SU-DHL-6 (cell line): ENCODE results near the gene FARP2.

Experiments used
- H2AFZ ChIP-seq: fragments of 200-600 bp; sonication (generic); 2 replicates; pipeline ENCODE4 v1.6.1; 2014; ENCODE audit warnings: low read depth, mild to moderate bottlenecking, moderate library complexity, mixed read lengths, antibody characterized with exemption, low read length; ENCODE audit not compliant: severe bottlenecking
- H3F3A ChIP-seq: fragments of 200-600 bp; shearing (Covaris generic); 2 replicates; pipeline ENCODE4 v1.6.0; 2016; ENCODE audit warnings: antibody characterized with exemption, mild to moderate bottlenecking; ENCODE audit not compliant: insufficient read depth
- H3K27ac ChIP-seq: fragments of 200-600 bp; sonication (generic); 2 replicates; pipeline ENCODE4 v1.5.1; 2016; ENCODE audit warnings: low read depth, mild to moderate bottlenecking, low read length, moderate library complexity, mixed read lengths
- H3K27me3 ChIP-seq: fragments of 200-600 bp; sonication (generic), shearing (Covaris generic); 2 replicates; pipeline ENCODE4 v1.6.0; 2014; ENCODE audit warnings: mild to moderate bottlenecking, low read length
- H3K36me3 ChIP-seq: fragments of 200-600 bp; sonication (generic); 2 replicates; pipeline ENCODE4 v1.6.1; 2014; ENCODE audit warnings: mild to moderate bottlenecking, low read length, mixed read lengths
- H3K4me2 ChIP-seq: fragments of 300-600, 200-600 bp; shearing (Covaris generic), sonication (generic); 2 replicates; pipeline ENCODE4 v1.6.0; 2014; ENCODE audit warnings: low read length, low read depth, mild to moderate bottlenecking; ENCODE audit not compliant: poor library complexity, severe bottlenecking
- H3K4me3 ChIP-seq: fragments of 200-600 bp; sonication (generic); 2 replicates; pipeline ENCODE4 v1.5.1; 2014; ENCODE audit warnings: antibody characterized with exemption, low read length, mild to moderate bottlenecking, mixed read lengths; ENCODE audit not compliant: insufficient read depth, poor library complexity, severe bottlenecking
- H3K79me2 ChIP-seq: fragments of 200-600 bp; sonication (generic); 2 replicates; pipeline ENCODE4 v1.6.1; 2014; ENCODE audit warnings: mild to moderate bottlenecking, low read length, moderate library complexity; ENCODE audit not compliant: insufficient read depth
- H3K9ac ChIP-seq: fragments of 200-600 bp; sonication (generic); 2 replicates; pipeline ENCODE4 v1.7.0; 2014; ENCODE audit warnings: mild to moderate bottlenecking, low read length
- H3K9me2 ChIP-seq: fragments of 200-600 bp; sonication (generic); replicated peaks from 2 replicates; pipeline ENCODE4 v1.6.1; 2014; ENCODE audit warnings: low read length; ENCODE audit not compliant: insufficient read depth
- H3K9me3 ChIP-seq: fragments of 200-600 bp; sonication (generic); 2 replicates; pipeline ENCODE4 v1.6.1; 2014; ENCODE audit warnings: low read length, mixed read lengths; ENCODE audit not compliant: insufficient read depth
- H4K20me1 ChIP-seq: fragments of 200-600 bp; sonication (generic); 2 replicates; pipeline ENCODE4 v1.6.1; 2014; ENCODE audit warnings: low read depth, mild to moderate bottlenecking, antibody characterized with exemption, low read length, moderate library complexity, mixed read lengths
- EZH2phosphoT487 ChIP-seq: fragments of 200-600 bp; sonication (generic), shearing (Covaris generic); conservative IDR thresholded peaks from 2 replicates; pipeline ENCODE4 v1.6.1; 2018; ENCODE audit warnings: mild to moderate bottlenecking, antibody characterized with exemption, low read length, moderate library complexity, mixed read lengths
- TF ChIP-seq, protein P1 (sequence below): fragments of 200-600 bp; sonication (generic); IDR thresholded peaks from one replicate; pipeline ENCODE4 v1.5.1; 2017; ENCODE audit warnings: antibody characterized with exemption, mild to moderate bottlenecking, low read length, moderate library complexity; ENCODE audit not compliant: insufficient read depth, poor library complexity, severe bottlenecking

FARP2 gene

GRCh38 chr2:241350878-241351639, 5.0 kb upstream of the FARP2 start:
- Histone ChIP-seq H3K36me3 (peaks cover 57% of the 10 kb centered on the region), H3K27ac (no peak overlapping the region), H3K9me2 (no peaks in the 10 kb centered on the region), H4K20me1 (peaks cover 5% of the 10 kb centered on the region; the same call in 1 of the 2 replicates), H3K27me3 (no peaks in the 10 kb centered on the region), H3K79me2 (no peaks in the 10 kb centered on the region), H3F3A (peaks cover 33% of the 10 kb centered on the region), H3K9me3 (no peaks in the 10 kb centered on the region), H3K9ac (no peak overlapping the region), H2AFZ (no peak overlapping the region), H3K4me2 (no peak overlapping the region), H3K4me3 (no peak overlapping the region)
- TF ChIP-seq, protein P1, sequence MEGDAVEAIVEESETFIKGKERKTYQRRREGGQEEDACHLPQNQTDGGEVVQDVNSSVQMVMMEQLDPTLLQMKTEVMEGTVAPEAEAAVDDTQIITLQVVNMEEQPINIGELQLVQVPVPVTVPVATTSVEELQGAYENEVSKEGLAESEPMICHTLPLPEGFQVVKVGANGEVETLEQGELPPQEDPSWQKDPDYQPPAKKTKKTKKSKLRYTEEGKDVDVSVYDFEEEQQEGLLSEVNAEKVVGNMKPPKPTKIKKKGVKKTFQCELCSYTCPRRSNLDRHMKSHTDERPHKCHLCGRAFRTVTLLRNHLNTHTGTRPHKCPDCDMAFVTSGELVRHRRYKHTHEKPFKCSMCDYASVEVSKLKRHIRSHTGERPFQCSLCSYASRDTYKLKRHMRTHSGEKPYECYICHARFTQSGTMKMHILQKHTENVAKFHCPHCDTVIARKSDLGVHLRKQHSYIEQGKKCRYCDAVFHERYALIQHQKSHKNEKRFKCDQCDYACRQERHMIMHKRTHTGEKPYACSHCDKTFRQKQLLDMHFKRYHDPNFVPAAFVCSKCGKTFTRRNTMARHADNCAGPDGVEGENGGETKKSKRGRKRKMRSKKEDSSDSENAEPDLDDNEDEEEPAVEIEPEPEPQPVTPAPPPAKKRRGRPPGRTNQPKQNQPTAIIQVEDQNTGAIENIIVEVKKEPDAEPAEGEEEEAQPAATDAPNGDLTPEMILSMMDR, result no peak
- no peak for TF ChIP-seq EZH2phosphoT487

DNA sequence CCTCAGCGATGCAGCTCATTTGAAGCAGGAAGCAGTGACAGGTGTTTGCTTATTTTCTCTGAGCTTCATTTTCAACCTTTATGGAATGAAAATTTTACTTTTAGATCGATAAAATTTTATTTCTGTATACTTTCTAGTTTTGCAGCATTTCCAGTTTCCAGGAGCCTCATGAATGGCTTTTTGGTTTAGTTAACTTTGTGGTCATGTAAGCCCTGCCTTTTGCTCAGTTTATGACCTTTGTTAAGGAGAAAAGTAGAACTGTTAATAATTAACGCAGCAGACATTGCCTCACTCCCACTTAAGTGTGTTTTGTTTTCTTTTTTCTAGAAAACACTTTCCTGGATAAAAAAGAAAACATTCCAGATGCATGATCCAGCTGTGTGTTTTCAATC, 4.4 kb upstream of the FARP2 start:
- peaks cover 33% of the 10 kb centered on the region for H3F3A ChIP-seq
- no peak overlapping the region for H3K27ac ChIP-seq
- no peak overlapping the region for H3K4me3 ChIP-seq
- H3K4me2 ChIP-seq, result no peak overlapping the region
- TF ChIP-seq EZH2phosphoT487, result no peak
- TF ChIP-seq, protein P1, result no peak
- no peaks in the 10 kb centered on the region for H3K27me3 ChIP-seq
- no peaks in the 10 kb centered on the region for H3K79me2 ChIP-seq
- no peaks in the 10 kb centered on the region for H3K9me2 ChIP-seq
- no peak overlapping the region for H3K9ac ChIP-seq
- no peak overlapping the region for H2AFZ ChIP-seq
- peaks cover 53% of the 10 kb centered on the region for H3K36me3 ChIP-seq
- peaks cover 5% of the 10 kb centered on the region; the same call in 1 of the 2 replicates for H4K20me1 ChIP-seq
- no peaks in the 10 kb centered on the region for H3K9me3 ChIP-seq

DNA sequence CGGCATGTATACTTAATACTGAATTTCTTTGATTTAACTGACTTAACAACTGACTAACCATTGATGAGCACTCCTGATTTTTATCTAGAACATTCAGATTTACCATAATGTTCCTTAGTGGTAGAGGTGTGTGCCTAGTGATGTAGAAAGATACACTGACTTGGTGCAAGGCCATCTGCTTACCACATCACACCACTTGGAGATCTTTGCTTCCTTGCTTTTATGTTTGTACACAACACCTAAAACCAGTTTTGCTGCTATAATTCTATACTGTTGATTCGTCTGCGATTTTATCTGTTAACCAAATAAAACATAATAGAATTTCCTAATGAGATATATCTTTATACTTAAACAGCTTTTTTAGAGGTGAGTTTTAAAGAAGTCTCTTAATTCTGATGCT, 3.9 kb upstream of the FARP2 start:
- H3K36me3 ChIP-seq, result peaks cover 47% of the 10 kb centered on the region
- H2AFZ ChIP-seq, result no peak overlapping the region
- TF ChIP-seq, protein P1, result no peak
- H3K27me3 ChIP-seq, result no peaks in the 10 kb centered on the region
- peaks cover 38% of the 10 kb centered on the region for H3F3A ChIP-seq
- H4K20me1 ChIP-seq, result peaks cover 5% of the 10 kb centered on the region; the same call in 1 of the 2 replicates
- no peak overlapping the region for H3K9ac ChIP-seq
- H3K9me2 ChIP-seq, result no peaks in the 10 kb centered on the region
- H3K9me3 ChIP-seq, result no peaks in the 10 kb centered on the region
- no peaks in the 10 kb centered on the region for H3K79me2 ChIP-seq
- no peak overlapping the region for H3K27ac ChIP-seq
- H3K4me2 ChIP-seq, result no peak overlapping the region
- no peak overlapping the region for H3K4me3 ChIP-seq
